ENCODE measurements around the gene NBDY.
"Not testable (repeated sequence)": the region's sequence is repeated elsewhere in the genome, so short reads cannot be mapped to it uniquely, and the experiment has no call there.

Gene NBDY

GRCh38 chrX:56759736-56760409 is 30.8 kb downstream of the NBDY start:
- CTCF ChIA-PET, result no interaction called here
- POLR2A ChIA-PET, result no interaction called here

GRCh38 chrX:56760410-56761124 is 31.5 kb downstream of the NBDY start:
- CTCF ChIA-PET; DNase-seq (ENCODE audit: extremely low spot score); POLR2A ChIA-PET: not testable (repeated sequence)

More at GRCh38 chrX:56759736-56760409, 30.8 kb downstream of the NBDY start:
- no peak for TF ChIP-seq FOXK2 (IDR thresholded peaks at IDR 0.05)
- TF ChIP-seq PKNOX1 (IDR thresholded peaks at IDR 0.05), result no peak
- TF ChIP-seq FOXM1 (IDR thresholded peaks at IDR 0.05; ENCODE audit: borderline replicate concordance), result no peak
- TF ChIP-seq CTBP1 (IDR thresholded peaks at IDR 0.05; ENCODE audit: borderline replicate concordance), result no peak
- TF ChIP-seq SP1 (IDR thresholded peaks at IDR 0.05), result no peak
- TF ChIP-seq HDGF (IDR thresholded peaks at IDR 0.05; ENCODE audit: borderline replicate concordance), result no peak
- no peak for TF ChIP-seq ARNT (IDR thresholded peaks at IDR 0.05)
- no peak for TF ChIP-seq L3MBTL2 (conservative IDR thresholded peaks at IDR 0.05)
- no peak for TF ChIP-seq TARDBP (IDR thresholded peaks at IDR 0.05)
- TF ChIP-seq NFRKB (IDR thresholded peaks at IDR 0.05), result no peak
- DNase-seq (ENCODE audit: extremely low spot score), result no peak

- ChIA-PET POLR2A (no interaction called here), CTCF (no interaction called here)
- DNase-seq (ENCODE audit: extremely low spot score), result no peak
- no peak for TF ChIP-seq FOXA1 (IDR thresholded peaks at IDR 0.05)
- TF ChIP-seq ARNT (IDR thresholded peaks at IDR 0.05), result no peak
- TF ChIP-seq ELF4 (IDR thresholded peaks at IDR 0.05), result no peak
- no peak for TF ChIP-seq FOXK2 (IDR thresholded peaks at IDR 0.05)
- no peak for TF ChIP-seq BHLHE40 (IDR thresholded peaks at IDR 0.05; ENCODE audit: borderline replicate concordance)
- TF ChIP-seq SUZ12 (IDR thresholded peaks at IDR 0.05), result no peak
- no peak for TF ChIP-seq LEF1 (IDR thresholded peaks at IDR 0.05; ENCODE audit: borderline replicate concordance)
- TF ChIP-seq TARDBP (IDR thresholded peaks at IDR 0.05), result no peak
- no peak for TF ChIP-seq FOXM1 (IDR thresholded peaks at IDR 0.05; ENCODE audit: borderline replicate concordance)
- TF ChIP-seq ZNF384 (IDR thresholded peaks at IDR 0.05), result no peak
- TF ChIP-seq L3MBTL2 (conservative IDR thresholded peaks at IDR 0.05), result no peak
- no peak for TF ChIP-seq NFRKB (IDR thresholded peaks at IDR 0.05)
- no peak for TF ChIP-seq HDGF (IDR thresholded peaks at IDR 0.05; ENCODE audit: borderline replicate concordance)
Measured at GRCh38 chrX:56761167-56761566, 32.1 kb downstream of the NBDY start.

GRCh38 chrX:56762220-56762619 is 33.2 kb downstream of the NBDY start:
- no peak for DNase-seq (ENCODE audit: extremely low spot score)
- ChIA-PET CTCF (no interaction called here), POLR2A (no interaction called here)
- TF ChIP-seq PKNOX1 (IDR thresholded peaks at IDR 0.05) (no peak), NFRKB (IDR thresholded peaks at IDR 0.05) (no peak)

- DNase-seq (ENCODE audit: extremely low spot score), result no peak
- ChIA-PET CTCF (no interaction called here), POLR2A (no interaction called here)
- TF ChIP-seq ZNF384 (IDR thresholded peaks at IDR 0.05), result no peak
- TF ChIP-seq CTBP1 (IDR thresholded peaks at IDR 0.05; ENCODE audit: borderline replicate concordance), result no peak
- no peak for TF ChIP-seq TARDBP (IDR thresholded peaks at IDR 0.05)
- no peak for TF ChIP-seq L3MBTL2 (conservative IDR thresholded peaks at IDR 0.05)
- no peak for TF ChIP-seq SUZ12 (IDR thresholded peaks at IDR 0.05)
- TF ChIP-seq FOXA1 (IDR thresholded peaks at IDR 0.05), result no peak
- TF ChIP-seq ARNT (IDR thresholded peaks at IDR 0.05), result no peak
- TF ChIP-seq BHLHE40 (IDR thresholded peaks at IDR 0.05; ENCODE audit: borderline replicate concordance), result no peak
Measured at GRCh38 chrX:56762707-56763555, 33.9 kb downstream of the NBDY start.

GRCh38 chrX:56763556-56764152 is 34.6 kb downstream of the NBDY start:
- peak; percentile 35 for DNase-seq (ENCODE audit: extremely low spot score)
- ChIA-PET POLR2A (no interaction called here), CTCF (no interaction called here)
- TF ChIP-seq ELF4 (IDR thresholded peaks at IDR 0.05) (no peak), PKNOX1 (IDR thresholded peaks at IDR 0.05) (no peak), L3MBTL2 (conservative IDR thresholded peaks at IDR 0.05) (no peak), ZNF384 (IDR thresholded peaks at IDR 0.05) (peak; percentile 99), LEF1 (IDR thresholded peaks at IDR 0.05; ENCODE audit: borderline replicate concordance) (no peak), NFRKB (IDR thresholded peaks at IDR 0.05) (no peak)

All from HEK293T (cell line).